ENCODE data around the gene BRIP1.

BRIP1 gene

DNA sequence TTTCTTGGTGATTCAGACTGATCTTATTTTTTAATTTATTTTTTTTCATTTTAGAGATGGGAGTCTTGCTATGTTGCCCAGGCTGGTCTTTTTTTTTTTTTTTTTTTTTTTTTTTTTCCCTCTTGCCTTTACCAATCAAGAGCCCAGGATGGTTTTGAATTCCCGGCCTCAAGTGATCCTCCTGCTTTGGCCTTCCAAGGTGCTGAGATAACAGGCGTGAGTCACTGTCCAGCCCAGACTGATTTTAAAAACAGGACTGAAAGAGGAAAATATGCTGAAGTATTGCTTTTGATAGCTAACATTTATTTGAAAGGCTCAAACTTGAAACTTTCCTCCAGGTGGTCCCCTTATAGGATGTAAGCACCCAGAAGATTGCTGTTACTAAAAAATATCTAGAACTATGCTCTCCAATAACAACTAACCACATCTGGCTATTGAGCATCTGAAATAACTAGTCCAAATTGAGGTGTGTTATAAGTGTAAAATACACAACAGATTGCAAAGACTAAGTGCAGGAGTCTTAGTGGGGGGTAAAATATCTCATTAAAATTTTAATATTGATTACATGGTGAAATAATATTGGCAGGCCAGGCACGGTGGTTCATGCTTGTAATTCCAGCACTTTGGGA lies 15.8 kb upstream of the BRIP1 start:
- no peaks in the 10 kb centered on the region for H3K9me3 Mint-ChIP-seq
- no peak overlapping the region for H3K4me3 Mint-ChIP-seq
- H3K36me3 Mint-ChIP-seq (ENCODE audit: low read depth), result peaks cover 38% of the 10 kb centered on the region
- H3K27ac Mint-ChIP-seq, result no peak overlapping the region
- no peaks in the 10 kb centered on the region for H3K27me3 Mint-ChIP-seq (ENCODE audit: low read depth, poor library complexity)
- no peaks in the 10 kb centered on the region for H3K4me1 Mint-ChIP-seq
- no peak for DNase-seq
- TF ChIP-seq CTCF (IDR thresholded peaks at IDR 0.05), result no peak

DNA sequence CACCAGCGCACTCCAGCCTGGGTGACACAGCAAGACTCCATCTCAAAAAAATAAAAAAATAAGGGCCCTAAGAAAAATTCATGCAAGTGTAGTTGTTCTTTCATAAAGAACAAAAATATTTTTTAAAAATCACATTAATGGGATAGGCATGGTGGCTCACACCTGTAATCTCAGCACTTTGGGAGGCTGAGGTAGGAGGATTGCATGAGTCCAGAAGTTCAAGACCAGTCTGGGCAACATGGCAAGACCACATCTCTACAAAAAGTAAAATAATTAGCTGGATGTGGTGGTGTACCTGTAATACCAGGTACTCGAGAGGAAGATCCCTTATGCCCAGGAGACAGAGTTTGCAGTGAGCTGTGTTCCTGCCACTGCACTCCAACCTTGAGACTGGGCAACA lies 15.2 kb upstream of the BRIP1 start:
- no peaks in the 10 kb centered on the region for H3K27me3 Mint-ChIP-seq (ENCODE audit: low read depth, poor library complexity)
- DNase-seq, result no peak
- TF ChIP-seq CTCF (IDR thresholded peaks at IDR 0.05), result no peak
- H3K4me3 Mint-ChIP-seq, result no peak overlapping the region
- H3K27ac Mint-ChIP-seq, result no peak overlapping the region
- no peaks in the 10 kb centered on the region for H3K9me3 Mint-ChIP-seq
- H3K36me3 Mint-ChIP-seq (ENCODE audit: low read depth), result peaks cover 43% of the 10 kb centered on the region
- no peaks in the 10 kb centered on the region for H3K4me1 Mint-ChIP-seq

- Mint-ChIP-seq H3K9me3 (no peaks in the 10 kb centered on the region), H3K27me3 (ENCODE audit: low read depth, poor library complexity) (no peaks in the 10 kb centered on the region), H3K4me1 (no peaks in the 10 kb centered on the region), H3K27ac (no peak overlapping the region), H3K36me3 (ENCODE audit: low read depth) (peaks cover 44% of the 10 kb centered on the region), H3K4me3 (no peak overlapping the region)
- TF ChIP-seq CTCF (IDR thresholded peaks at IDR 0.05), result no peak
- no peak for DNase-seq
These were observed 14.5 kb upstream of the BRIP1 start for GRCh38 chr17:61877837-61878236.

DNA sequence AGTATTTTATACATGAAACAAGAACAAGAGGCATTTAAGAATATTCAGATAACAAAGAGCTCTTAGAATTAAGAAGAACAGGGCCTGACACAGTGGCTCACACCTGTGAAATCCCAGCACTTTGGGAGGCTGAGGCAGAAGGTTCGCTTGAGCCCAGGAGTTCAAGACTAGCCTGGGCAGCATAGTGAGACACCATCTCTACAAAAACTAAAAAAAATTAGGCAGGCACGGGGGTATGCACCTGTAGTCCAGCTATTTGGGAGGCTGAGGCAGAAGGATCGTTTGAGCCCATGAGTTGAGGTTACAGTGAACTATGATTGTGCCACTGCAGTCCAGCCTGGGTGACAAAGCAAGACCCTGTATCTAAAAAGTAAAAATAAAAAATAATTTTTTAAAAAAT lies 12.5 kb upstream of the BRIP1 start:
- no peak overlapping the region for H3K27ac Mint-ChIP-seq
- H3K9me3 Mint-ChIP-seq, result no peaks in the 10 kb centered on the region
- H3K4me3 Mint-ChIP-seq, result no peak overlapping the region
- no peak for DNase-seq
- no peaks in the 10 kb centered on the region for H3K27me3 Mint-ChIP-seq (ENCODE audit: low read depth, poor library complexity)
- no peak for TF ChIP-seq CTCF (IDR thresholded peaks at IDR 0.05)
- H3K4me1 Mint-ChIP-seq, result no peaks in the 10 kb centered on the region
- H3K36me3 Mint-ChIP-seq (ENCODE audit: low read depth), result peaks cover 34% of the 10 kb centered on the region

DNA sequence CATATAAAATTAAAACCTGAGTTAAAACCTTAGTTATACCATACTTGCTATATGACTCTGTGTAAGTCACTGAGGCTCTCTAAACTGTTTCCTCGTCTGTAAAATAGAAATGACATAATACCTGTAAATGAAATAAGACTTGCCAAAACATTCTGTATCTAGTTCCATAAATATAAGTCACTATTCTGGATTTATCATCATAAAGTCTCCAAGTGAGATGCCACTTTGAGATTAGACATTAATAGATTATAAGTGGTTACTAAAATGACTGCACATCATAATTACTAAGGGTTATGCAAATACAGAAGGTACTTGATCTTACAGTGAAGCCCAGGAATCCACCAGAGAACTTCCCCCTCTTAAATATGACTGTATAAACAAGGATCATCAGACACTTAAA lies 12.0 kb upstream of the BRIP1 start:
- Mint-ChIP-seq H3K9me3 (no peaks in the 10 kb centered on the region), H3K4me1 (no peaks in the 10 kb centered on the region), H3K27me3 (ENCODE audit: low read depth, poor library complexity) (no peaks in the 10 kb centered on the region), H3K4me3 (no peak overlapping the region), H3K27ac (no peak overlapping the region), H3K36me3 (ENCODE audit: low read depth) (peaks cover 39% of the 10 kb centered on the region)
- no peak for TF ChIP-seq CTCF (IDR thresholded peaks at IDR 0.05)
- DNase-seq, result no peak

GRCh38 chr17:61874075-61874474 lies 10.7 kb upstream of the BRIP1 start:
- no peak overlapping the region for H3K4me3 Mint-ChIP-seq
- peaks cover 45% of the 10 kb centered on the region for H3K36me3 Mint-ChIP-seq (ENCODE audit: low read depth)
- TF ChIP-seq CTCF (IDR thresholded peaks at IDR 0.05), result no peak
- no peak for DNase-seq
- H3K27me3 Mint-ChIP-seq (ENCODE audit: low read depth, poor library complexity), result no peaks in the 10 kb centered on the region
- peak overlapping the region; percentile 0 for H3K27ac Mint-ChIP-seq
- H3K4me1 Mint-ChIP-seq, result no peaks in the 10 kb centered on the region
- H3K9me3 Mint-ChIP-seq, result no peaks in the 10 kb centered on the region

Data from nephron progenitor cell (in vitro differentiated cells).